ENCODE results near the gene GBP6. TPM values are rescaled to one million over a fixed set of nuclear protein-coding genes. Genes with fewer than 3 reads are reported as not detected.
"Not testable (repeated sequence)": the region's sequence is repeated elsewhere in the genome, so short reads cannot be mapped to it uniquely, and the experiment has no call there.

The GBP6 gene
- total RNA-seq, result 0.34 and 0.36 TPM in 2 replicates

GRCh38 chr1:89363638-89364536 lies at the start of gene GBP6:
Gene GBP6, plus strand, starts transcription at chr1:89364059. Its CDS starts 4,493 bp downstream, at chr1:89368552.
- intact Hi-C loops (cut with micrococcal nuclease), result loop anchor here (1.0 kb wide), 1 partner anchor 87 kb away; no protein-coding TSS in a partner anchor

- intact Hi-C loops (cut with micrococcal nuclease), result no loop called here
Measured at GRCh38 chr1:89322402-89322801, 41.5 kb upstream of the GBP6 start.

GRCh38 chr1:89331890-89332289 lies 32.0 kb upstream of the GBP6 start:
- intact Hi-C loops (cut with micrococcal nuclease), result no loop called here

GRCh38 chr1:89332461-89332860 lies 31.4 kb upstream of the GBP6 start:
- intact Hi-C loops (cut with micrococcal nuclease), result no loop called here

- intact Hi-C loops (cut with micrococcal nuclease), result no loop called here
Measured at GRCh38 chr1:89335486-89335885, 28.4 kb upstream of the GBP6 start.

GRCh38 chr1:89337903-89338302 lies 26.0 kb upstream of the GBP6 start:
- intact Hi-C loops (cut with micrococcal nuclease), result no loop called here

GRCh38 chr1:89339039-89339438 lies 24.8 kb upstream of the GBP6 start:
- intact Hi-C loops (cut with micrococcal nuclease), result no loop called here

GRCh38 chr1:89345479-89345878 lies 18.4 kb upstream of the GBP6 start:
- intact Hi-C loops (cut with micrococcal nuclease), result not testable (repeated sequence)

- intact Hi-C loops (cut with micrococcal nuclease), result no loop called here
Measured at GRCh38 chr1:89347296-89347695, 16.6 kb upstream of the GBP6 start.

GRCh38 chr1:89350298-89350697 lies 13.6 kb upstream of the GBP6 start:
- intact Hi-C loops (cut with micrococcal nuclease), result no loop called here

- intact Hi-C loops (cut with micrococcal nuclease), result no loop called here
Measured at GRCh38 chr1:89351597-89352311, 12.1 kb upstream of the GBP6 start.

- intact Hi-C loops (cut with micrococcal nuclease), result no loop called here
Measured at GRCh38 chr1:89352421-89352820, 11.4 kb upstream of the GBP6 start.

GRCh38 chr1:89354205-89354604 lies 9.7 kb upstream of the GBP6 start:
- intact Hi-C loops (cut with micrococcal nuclease), result no loop called here

- intact Hi-C loops (cut with micrococcal nuclease), result loop anchor here (5.0 kb wide), 3 partner anchors 43 to 373 kb away; no protein-coding TSS in a partner anchor
Measured at GRCh38 chr1:89355056-89355455, 8.8 kb upstream of the GBP6 start.

- intact Hi-C loops (cut with micrococcal nuclease), result loop anchor here (5.0 kb wide), 3 partner anchors 45 to 375 kb away; no protein-coding TSS in a partner anchor
Measured at GRCh38 chr1:89356658-89357400, 7.0 kb upstream of the GBP6 start.

- intact Hi-C loops (cut with micrococcal nuclease), result loop anchor here (1.0 to 5.0 kb wide), 9 partner anchors 46 to 376 kb away; partner anchors contain the start of genes GBP2, GBP4 and GBP5
Measured at GRCh38 chr1:89358287-89358893, 5.5 kb upstream of the GBP6 start.

GRCh38 chr1:89360716-89361115 lies 3.1 kb upstream of the GBP6 start:
- intact Hi-C loops (cut with micrococcal nuclease), result no loop called here

- intact Hi-C loops (cut with micrococcal nuclease), result no loop called here
Measured at GRCh38 chr1:89361681-89362080, 2.2 kb upstream of the GBP6 start.

GRCh38 chr1:89363196-89363595 lies 663 bp upstream of the GBP6 start:
- intact Hi-C loops (cut with micrococcal nuclease), result loop anchor here (1.0 kb wide), 1 partner anchor 88 kb away; no protein-coding TSS in a partner anchor

- intact Hi-C loops (cut with micrococcal nuclease), result no loop called here
Measured at GRCh38 chr1:89364954-89365550, 1.2 kb downstream of the GBP6 start.

All from T-helper 2 cell treated with Interferon-gamma antibody and Interleukin-4, amounts not matched to agents 100 ng/mL and 5 ng/mL, for 36 hours (primary cell).